B cell (primary cell): ENCODE results near the gene HADH. TPM values are rescaled to one million over a fixed set of nuclear protein-coding genes. Genes with fewer than 3 reads are reported as not detected.

ENCODE experiments used
- ATAC-seq: fragments of 200-7000 bp; cut with Tn5 transposase; one replicate; pipeline ENCODE4 v1.10.0; 2021; ENCODE audit warnings: low read depth, mild to moderate bottlenecking, moderate number of reproducible peaks, moderate library complexity
- CTCF ChIA-PET: fragments of 350-600 bp; sonication (Branson Sonifier 250); formaldehyde crosslinking; loops from one replicate; lab custom pipeline; 2021; ENCODE audit warnings: antibody characterized with exemption, inconsistent platforms; lab: Charles Lee
- POLR2A ChIA-PET: fragments of 350-600 bp; sonication (Branson Sonifier 250); formaldehyde crosslinking; loops from one replicate; lab custom pipeline; 2021; ENCODE audit warnings: antibody characterized with exemption; lab: Charles Lee
- DNase-seq: peaks from one replicate; pipeline ENCODE4 v3.0.0; 2013
- H2AFZ ChIP-seq: 2 replicates; pipeline ENCODE4 v1.6.1; 2012; ENCODE audit warnings: mild to moderate bottlenecking, low read depth, low read length; ENCODE audit not compliant: insufficient read depth, poor library complexity, severe bottlenecking
- H3K27ac ChIP-seq, 2 donors: 1 replicate in 1 of 2; 2 replicates in 1 of 2; pipeline ENCODE4 v1.5.1; 2012 to 2013; ENCODE audit warnings: low read length in 2 of 2, mild to moderate bottlenecking in 2 of 2, moderate library complexity in 1 of 2
- H3K27me3 ChIP-seq, 4 experiments: fragments of 200-600 bp in 1 of 4; sonication (generic) in 1 of 4; replicated peaks in 1 of 4; 1 replicate in 2 of 4; 2 replicates in 2 of 4; pipeline versions ENCODE4 v1.6.1 to v1.7.0; 2013 to 2016; ENCODE audit warnings: low read length in 3 of 4, mild to moderate bottlenecking in 2 of 4, mixed read lengths in 1 of 4, moderate library complexity in 1 of 4; ENCODE audit not compliant: insufficient read depth in 4 of 4, control insufficient read depth in 3 of 4; ENCODE audit errors: control extremely low read depth in 1 of 4
- H3K36me3 ChIP-seq, 2 experiments: replicated peaks in 1 of 2; 1 replicate in 1 of 2; 2 replicates in 1 of 2; pipeline versions ENCODE4 v1.6.1 to v1.7.1; 2013; ENCODE audit warnings: low read length in 1 of 2; ENCODE audit not compliant: insufficient read depth in 2 of 2, control insufficient read depth in 1 of 2; ENCODE audit errors: control extremely low read depth in 1 of 2, extremely low read depth in 1 of 2
- H3K4me1 ChIP-seq, 2 donors: fragments of 200-600 bp in 1 of 2; sonication (generic) in 1 of 2; 1 replicate in 1 of 2; 2 replicates in 1 of 2; pipeline versions ENCODE4 v1.5.1 to v1.6.1; 2013 to 2017; ENCODE audit warnings: low read length in 2 of 2; ENCODE audit not compliant: control insufficient read depth in 2 of 2, insufficient read depth in 2 of 2
- H3K4me2 ChIP-seq: replicated peaks from 2 replicates; pipeline ENCODE3; 2012; ENCODE audit warnings: mild to moderate bottlenecking, low read depth, low read length; ENCODE audit not compliant: poor library complexity, severe bottlenecking
- H3K4me3 ChIP-seq, 5 experiments: fragments of 200-600 bp in 1 of 5; sonication (generic) in 1 of 5; 1 replicate in 3 of 5; 2 replicates in 2 of 5; pipeline versions ENCODE4 v1.5.1 to v1.7.0; 2011 to 2016; ENCODE audit warnings: low read length in 4 of 5, mild to moderate bottlenecking in 4 of 5, low read depth in 2 of 5, control low read depth in 1 of 5, moderate library complexity in 1 of 5; ENCODE audit not compliant: insufficient read depth in 1 of 5; ENCODE audit errors: control extremely low read depth in 1 of 5, extremely low read depth in 1 of 5
- H3K79me2 ChIP-seq: fragments of 200-600 bp; sonication (generic); one replicate; pipeline ENCODE4 v1.6.0; 2016; ENCODE audit warnings: low read length; ENCODE audit not compliant: control insufficient read depth, insufficient read depth
- H3K9ac ChIP-seq: fragments of 200-600 bp; sonication (generic); 2 replicates; pipeline ENCODE4 v1.6.1; 2017; ENCODE audit warnings: mild to moderate bottlenecking, low read length, moderate library complexity
- H3K9me3 ChIP-seq, 3 donors: one replicate each; pipeline versions ENCODE4 v1.6.1 to v1.7.1; 2013; ENCODE audit warnings: low read length in 2 of 3; ENCODE audit not compliant: control insufficient read depth in 2 of 3, insufficient read depth in 1 of 3; ENCODE audit errors: control extremely low read depth in 1 of 3
- H4K20me1 ChIP-seq: 2 replicates; pipeline ENCODE4 v1.6.0; 2012; ENCODE audit warnings: mild to moderate bottlenecking, low read length; ENCODE audit not compliant: insufficient read depth, control insufficient read depth, poor library complexity, severe bottlenecking
- H3K27ac Mint-ChIP-seq: one replicate; pipeline ENCODE4 v1.8.0; 2021; ENCODE audit warnings: mixed read lengths
- H3K27me3 Mint-ChIP-seq: one replicate; pipeline ENCODE4 v1.8.0; 2021; ENCODE audit warnings: mixed read lengths
- H3K4me1 Mint-ChIP-seq: one replicate; pipeline ENCODE4 v1.8.0; 2021; ENCODE audit warnings: mixed read lengths
- H3K4me3 Mint-ChIP-seq: one replicate; pipeline ENCODE4 v1.8.0; 2021; ENCODE audit warnings: mixed read lengths
- H3K9me3 Mint-ChIP-seq: one replicate; pipeline ENCODE4 v1.8.0; 2022; ENCODE audit warnings: mixed read lengths; ENCODE audit not compliant: insufficient read depth
- CTCF ChIP-seq: fragments of 200-600 bp; IDR thresholded peaks from one replicate; pipeline ENCODE4 v1.8.0; 2022; ENCODE audit warnings: antibody characterized with exemption, mild to moderate bottlenecking
- EZH2 ChIP-seq: IDR thresholded peaks from 2 replicates; pipeline ENCODE4 v1.6.1; 2012; ENCODE audit warnings: borderline replicate concordance, low read depth, mild to moderate bottlenecking, moderate library complexity, low read length; ENCODE audit not compliant: insufficient read depth, poor library complexity, severe bottlenecking
- WGBS: methylation state at CpG from one replicate; pipeline ENCODE4 v1.1.5; 2013; ENCODE audit warnings: missing lambda C conversion rate; ENCODE audit not compliant: insufficient coverage; 5-methylcytosine and 5-hydroxymethylcytosine counted together
- intact Hi-C: fragments of 100-400 bp; cut with micrococcal nuclease; formaldehyde crosslinking; loops from one replicate; pipeline ENCODE4 v1.10.0; 2022
- polyA plus RNA-seq: library from polyadenylated mRNA; depleted of rRNA; stranded (reverse); fragments of >200 nt; gene quantifications from 2 replicates; pipeline ENCODE4 v1.2.3, GENCODE V29; 2012
- total RNA-seq, 2 donors: library from RNA; stranded (reverse); fragments of 120-200 nt in 1 of 2; gene quantifications; 1 replicate in 1 of 2; 2 replicates in 1 of 2; pipeline versions ENCODE4 v1.2.3 to v1.2.4, GENCODE V29; 2013 to 2022

HADH gene
- total and polyA plus RNA-seq, 2 donors (not counting 1 experiment from before 2014, with no cell fraction given) = 21.9 to 26.1 TPM

GRCh38 chr4:107987916-107988762, 1.6 kb upstream of the HADH start:
- H2AFZ ChIP-seq = peak overlapping the region; percentile 87
- CTCF ChIA-PET = interaction anchor here (1.2 to 1.7 kb wide), 2 partner anchors 13 to 31 kb away, joined by 3 to 5 read pairs; no protein-coding TSS in a partner anchor
- intact Hi-C loops = loop anchor here (10.0 kb wide), 1 partner anchor 1673 kb away; the partner anchor contains the start of genes AIMP1 and TBCK
- no peak overlapping the region for H3K9ac ChIP-seq
- no peaks in the 10 kb centered on the region for H4K20me1 ChIP-seq
- no peaks in the 10 kb centered on the region for H3K9me3 ChIP-seq
- Mint-ChIP-seq H3K4me3 (no peak overlapping the region), H3K9me3 (no peaks in the 10 kb centered on the region), H3K4me1 (peaks cover 34% of the 10 kb centered on the region), H3K27ac (no peak overlapping the region), H3K27me3 (no peaks in the 10 kb centered on the region)
- no peak overlapping the region for H3K4me3 ChIP-seq
- 97% methylated on average over 4 of the region's 10 CpGs for WGBS
- ATAC-seq (no peak), DNase-seq (no peak)
- H3K4me2 ChIP-seq = peak overlapping the region; percentile 80
- H3K36me3 ChIP-seq = no peaks in the 10 kb centered on the region
- H3K79me2 ChIP-seq = peaks cover 40% of the 10 kb centered on the region
- POLR2A ChIA-PET = no interaction called here
- no peaks in the 10 kb centered on the region for H3K27me3 ChIP-seq
- no peak overlapping the region for H3K27ac ChIP-seq
- peaks cover 18 to 30% of the 10 kb centered on the region in 2 donors for H3K4me1 ChIP-seq
- no peak for TF ChIP-seq EZH2
- TF ChIP-seq CTCF = no peak

DNA sequence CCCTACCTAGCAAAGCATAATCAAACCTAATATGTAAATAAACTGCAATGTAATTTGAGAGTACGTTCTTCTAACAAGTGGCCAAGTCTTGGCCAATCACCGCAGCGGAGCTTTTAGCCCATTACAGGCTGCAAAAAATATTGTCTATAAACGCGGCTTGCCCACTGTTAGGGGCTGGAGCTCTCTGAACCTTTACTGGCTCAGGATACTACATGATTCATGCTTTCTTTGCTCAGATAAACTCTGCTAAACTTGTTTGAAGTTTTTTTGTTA, 990 bp upstream of the HADH start:
- ChIA-PET CTCF (interaction anchor here (1.2 to 1.7 kb wide), 2 partner anchors 13 to 30 kb away, joined by 3 to 5 read pairs; no protein-coding TSS in a partner anchor), POLR2A (no interaction called here)
- H3K27me3 Mint-ChIP-seq = no peaks in the 10 kb centered on the region
- peaks cover 37% of the 10 kb centered on the region for H3K4me1 Mint-ChIP-seq
- H3K4me3 Mint-ChIP-seq = no peak overlapping the region
- H3K9me3 Mint-ChIP-seq = no peaks in the 10 kb centered on the region
- no peaks in the 10 kb centered on the region for H3K9me3 ChIP-seq
- intact Hi-C loops = loop anchor here (1.0 to 10.0 kb wide), 5 partner anchors 57 to 1674 kb away; partner anchors contain the start of genes AIMP1, CYP2U1, OSTC and PAPSS1
- peak overlapping the region; percentile 87 for H2AFZ ChIP-seq
- H3K4me1 ChIP-seq = peaks cover 22 to 36% of the 10 kb centered on the region in 2 donors
- H3K27ac Mint-ChIP-seq = no peak overlapping the region
- H3K27ac ChIP-seq = no peak overlapping the region
- WGBS = 100% methylated on average over 3 of the region's 5 CpGs
- DNase-seq (no peak), ATAC-seq (no peak)
- no peaks in the 10 kb centered on the region for H3K27me3 ChIP-seq
- peak overlapping the region; percentile 80 for H3K4me2 ChIP-seq
- no peaks in the 10 kb centered on the region for H4K20me1 ChIP-seq
- TF ChIP-seq CTCF (no peak), EZH2 (no peak)
- H3K9ac ChIP-seq = no peak overlapping the region
- H3K36me3 ChIP-seq = no peaks in the 10 kb centered on the region
- H3K79me2 ChIP-seq = peaks cover 41% of the 10 kb centered on the region
- peak overlapping the region in 1 of 5 experiments; percentile 66 for H3K4me3 ChIP-seq
